H9 (cell line): ENCODE data around the gene KCNMA1. TPM values are rescaled to one million over a fixed set of nuclear protein-coding genes. Genes with fewer than 3 reads are reported as not detected.

Experiments used
- DNase-seq: peaks from one replicate; pipeline ENCODE4 v3.0.0-alpha.2; 2017
- H2AFZ ChIP-seq: one replicate; pipeline ENCODE4 v1.6.1; 2013; ENCODE audit warnings: mild to moderate bottlenecking, low read length, control low read depth, moderate library complexity
- H2AK5ac ChIP-seq: 2 replicates; pipeline ENCODE4 v1.6.1; 2013; ENCODE audit warnings: low read length, control low read depth, mixed read lengths; ENCODE audit not compliant: insufficient read length
- H2BK120ac ChIP-seq: one replicate; pipeline ENCODE4 v1.6.1; 2013; ENCODE audit warnings: low read depth, mild to moderate bottlenecking, low read length, control low read depth, inconsistent platforms; ENCODE audit not compliant: poor library complexity, severe bottlenecking
- H2BK12ac ChIP-seq: 2 replicates; pipeline ENCODE4 v1.6.1; 2013; ENCODE audit warnings: low read length, control low read depth, mixed read lengths, low read depth; ENCODE audit not compliant: insufficient read length
- H2BK15ac ChIP-seq: 2 replicates; pipeline ENCODE4 v1.6.1; 2013; ENCODE audit warnings: low read depth, low read length, control low read depth
- H2BK20ac ChIP-seq: one replicate; pipeline ENCODE4 v1.6.1; 2013; ENCODE audit warnings: low read depth, mild to moderate bottlenecking, low read length, control low read depth, inconsistent platforms; ENCODE audit not compliant: poor library complexity, severe bottlenecking
- H2BK5ac ChIP-seq: 2 replicates; pipeline ENCODE4 v1.6.1; 2013; ENCODE audit warnings: low read length, control low read depth, mixed read lengths; ENCODE audit not compliant: insufficient read length
- H3K14ac ChIP-seq: 2 replicates; pipeline ENCODE4 v1.6.1; 2013; ENCODE audit warnings: low read length, control low read depth; ENCODE audit not compliant: insufficient read depth
- H3K18ac ChIP-seq: 2 replicates; pipeline ENCODE4 v1.6.1; 2013; ENCODE audit warnings: low read depth, mild to moderate bottlenecking, mixed read lengths, low read length, control low read depth; ENCODE audit not compliant: insufficient read length
- H3K23ac ChIP-seq: 2 replicates; pipeline ENCODE4 v1.6.1; 2013; ENCODE audit warnings: low read length, control low read depth, mixed read lengths, low read depth; ENCODE audit not compliant: insufficient read length
- H3K23me2 ChIP-seq: 2 replicates; pipeline ENCODE4 v1.6.1; 2013; ENCODE audit warnings: low read depth, mild to moderate bottlenecking, mixed read lengths, low read length, control low read depth; ENCODE audit not compliant: insufficient read length, poor library complexity, severe bottlenecking
- H3K27ac ChIP-seq: 2 replicates; pipeline ENCODE4 v1.5.1; 2013; ENCODE audit warnings: low read length, control low read depth, mixed read lengths, low read depth; ENCODE audit not compliant: insufficient read length
- H3K27me3 ChIP-seq: 2 replicates; pipeline ENCODE4 v1.6.1; 2013; ENCODE audit warnings: low read length, control low read depth, inconsistent platforms; ENCODE audit not compliant: insufficient read depth
- H3K4ac ChIP-seq: 2 replicates; pipeline ENCODE4 v1.6.1; 2013; ENCODE audit warnings: low read depth, mild to moderate bottlenecking, control low read depth, inconsistent platforms, low read length, moderate library complexity
- H3K4me1 ChIP-seq: 2 replicates; pipeline ENCODE4 v1.6.1; 2013; ENCODE audit warnings: low read length, control low read depth, inconsistent platforms; ENCODE audit not compliant: insufficient read depth
- H3K4me2 ChIP-seq: 2 replicates; pipeline ENCODE4 v1.6.1; 2013; ENCODE audit warnings: low read length, control low read depth, mixed read lengths; ENCODE audit not compliant: insufficient read length, insufficient read depth
- H3K56ac ChIP-seq: 2 replicates; pipeline ENCODE4 v1.6.1; 2013; ENCODE audit warnings: low read depth, mild to moderate bottlenecking, mixed read lengths, low read length, control low read depth; ENCODE audit not compliant: insufficient read length
- H3K79me1 ChIP-seq: 2 replicates; pipeline ENCODE4 v1.6.1; 2013; ENCODE audit warnings: low read depth, mild to moderate bottlenecking, moderate library complexity, low read length, control low read depth, inconsistent platforms; ENCODE audit not compliant: insufficient read depth, poor library complexity, severe bottlenecking
- H3K79me2 ChIP-seq: 2 replicates; pipeline ENCODE4 v1.6.1; 2013; ENCODE audit warnings: low read length, control low read depth, inconsistent platforms; ENCODE audit not compliant: insufficient read depth
- H3K9ac ChIP-seq: 2 replicates; pipeline ENCODE4 v1.6.1; 2013; ENCODE audit warnings: low read length, control low read depth, mixed read lengths; ENCODE audit not compliant: insufficient read length; ENCODE audit errors: extremely low read depth
- H3K9me3 ChIP-seq: one replicate; pipeline ENCODE4 v1.6.1; 2013; ENCODE audit warnings: low read depth, low read length, inconsistent platforms; ENCODE audit not compliant: control insufficient read depth
- H3T11ph ChIP-seq: one replicate; pipeline ENCODE4 v1.6.1; 2013; ENCODE audit warnings: mild to moderate bottlenecking, low read length, control low read depth, inconsistent platforms
- H4K20me1 ChIP-seq: one replicate; pipeline ENCODE4 v1.6.1; 2013; ENCODE audit not compliant: control insufficient read depth, insufficient read length, insufficient read depth
- H4K5ac ChIP-seq: 2 replicates; pipeline ENCODE4 v1.6.1; 2013; ENCODE audit warnings: low read depth, mild to moderate bottlenecking, mixed read lengths, low read length, control low read depth; ENCODE audit not compliant: insufficient read length
- H4K8ac ChIP-seq: replicated peaks from 2 replicates; pipeline ENCODE4 v1.6.1; 2013; ENCODE audit warnings: low read length, control low read depth, mixed read lengths, low read depth; ENCODE audit not compliant: insufficient read length
- H4K91ac ChIP-seq: 2 replicates; pipeline ENCODE4 v1.6.1; 2013; ENCODE audit warnings: low read depth, mild to moderate bottlenecking, moderate library complexity, mixed read lengths, low read length, control low read depth; ENCODE audit not compliant: insufficient read length
- H3K27ac Mint-ChIP-seq, 3 experiments: 2 replicates in 2 of 3; 3 replicates in 1 of 3; pipeline ENCODE4 v1.8.0; 2020 to 2021; ENCODE audit warnings: mixed read lengths in 3 of 3, mild to moderate bottlenecking in 1 of 3, moderate library complexity in 1 of 3
- H3K27me3 Mint-ChIP-seq: 2 replicates; pipeline ENCODE4 v1.8.0; 2021; ENCODE audit warnings: low read depth, mild to moderate bottlenecking, moderate library complexity, mixed read lengths
- H3K36me3 Mint-ChIP-seq, 3 experiments: 2 replicates in 2 of 3; 3 replicates in 1 of 3; pipeline ENCODE4 v1.8.0; 2020 to 2021; ENCODE audit warnings: low read depth in 3 of 3, mixed read lengths in 3 of 3; ENCODE audit not compliant: insufficient read depth in 1 of 3
- H3K4me1 Mint-ChIP-seq, 2 experiments: 2 replicates each; pipeline ENCODE4 v1.8.0; 2020; ENCODE audit warnings: mixed read lengths in 2 of 2
- H3K4me3 Mint-ChIP-seq, 2 experiments: 2 replicates in 1 of 2; 3 replicates in 1 of 2; pipeline ENCODE4 v1.8.0; 2020 to 2021; ENCODE audit warnings: mild to moderate bottlenecking in 2 of 2, mixed read lengths in 2 of 2, moderate library complexity in 1 of 2
- H3K9me3 Mint-ChIP-seq, 2 experiments: 2 replicates in 1 of 2; 3 replicates in 1 of 2; pipeline ENCODE4 v1.8.0; 2020; ENCODE audit warnings: mild to moderate bottlenecking in 2 of 2, mixed read lengths in 2 of 2, moderate library complexity in 1 of 2
- WGBS: extraction: QIAGEN DNeasy Blood & Tissue Kit; methylation state at CpG from one replicate; pipeline ENCODE4 v1.1.7; 2013; ENCODE audit warnings: missing lambda C conversion rate, low lambda C conversion rate, mixed read lengths; ENCODE audit not compliant: insufficient read length; ENCODE audit errors: extremely low coverage; 5-methylcytosine and 5-hydroxymethylcytosine counted together
- total RNA-seq: library from RNA; stranded (reverse); gene quantifications from 2 replicates; pipeline ENCODE4 v1.2.1, GENCODE V29; 2021
- TF ChIP-seq, protein P1 (sequence below): fragments of 200-600 bp; sonication (generic); conservative IDR thresholded peaks from 3 replicates; pipeline ENCODE4 v1.8.0; 2021; ENCODE audit warnings: antibody characterized with exemption, mild to moderate bottlenecking

Gene KCNMA1
- total RNA-seq, 1 experiment from 2014 or later: 2.0 TPM

DNA sequence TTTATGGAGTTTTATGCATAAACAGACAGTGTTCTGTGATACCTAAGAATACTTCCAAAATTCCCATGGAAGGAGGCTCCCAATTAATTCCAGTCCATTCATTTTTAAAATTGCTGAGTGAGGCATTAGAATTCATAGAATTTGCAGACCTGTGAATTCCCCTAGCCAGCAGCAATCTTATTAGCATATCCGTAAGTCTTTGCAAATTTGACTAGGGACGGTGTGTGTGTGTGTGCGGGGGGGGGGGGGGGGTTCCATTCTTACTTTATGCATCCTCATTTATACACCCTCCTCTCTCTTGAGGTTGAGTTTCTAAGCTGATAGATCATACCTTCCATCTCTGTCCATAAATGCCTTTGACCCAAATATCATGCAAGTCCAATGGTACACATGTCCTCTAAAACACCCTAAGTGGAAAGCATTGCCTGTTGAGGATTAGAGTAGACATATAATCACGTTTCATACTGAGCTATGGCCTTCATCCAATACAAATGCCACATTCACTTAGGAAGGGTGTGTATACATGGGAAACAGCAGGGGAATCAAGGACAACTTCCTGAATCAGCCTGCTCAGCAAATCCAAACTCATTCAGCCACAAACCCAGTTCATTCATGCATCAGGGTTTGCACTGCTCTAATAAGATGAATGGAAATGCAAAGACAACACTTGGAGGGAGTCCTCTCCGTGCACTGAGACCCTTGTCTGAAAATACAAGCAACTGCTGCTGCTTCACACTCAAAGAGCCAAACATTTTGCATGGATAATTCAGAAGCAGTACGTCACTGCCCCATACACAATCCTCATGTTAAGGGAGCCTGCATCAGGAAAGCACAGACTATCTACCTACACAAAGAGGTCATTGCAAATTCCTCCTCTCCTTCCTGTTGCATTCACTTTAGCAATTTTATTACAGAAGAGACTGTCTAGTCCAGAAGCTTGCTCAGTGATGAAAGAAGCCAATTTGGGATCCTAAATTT is 350.8 kb downstream of the KCNMA1 start:
- no peaks in the 10 kb centered on the region for H3K79me1 ChIP-seq
- H3K14ac ChIP-seq: no peak overlapping the region
- no peak overlapping the region for H3K18ac ChIP-seq
- H3K23me2 ChIP-seq: no peaks in the 10 kb centered on the region
- no peak overlapping the region for H2AFZ ChIP-seq
- TF ChIP-seq, protein P1, sequence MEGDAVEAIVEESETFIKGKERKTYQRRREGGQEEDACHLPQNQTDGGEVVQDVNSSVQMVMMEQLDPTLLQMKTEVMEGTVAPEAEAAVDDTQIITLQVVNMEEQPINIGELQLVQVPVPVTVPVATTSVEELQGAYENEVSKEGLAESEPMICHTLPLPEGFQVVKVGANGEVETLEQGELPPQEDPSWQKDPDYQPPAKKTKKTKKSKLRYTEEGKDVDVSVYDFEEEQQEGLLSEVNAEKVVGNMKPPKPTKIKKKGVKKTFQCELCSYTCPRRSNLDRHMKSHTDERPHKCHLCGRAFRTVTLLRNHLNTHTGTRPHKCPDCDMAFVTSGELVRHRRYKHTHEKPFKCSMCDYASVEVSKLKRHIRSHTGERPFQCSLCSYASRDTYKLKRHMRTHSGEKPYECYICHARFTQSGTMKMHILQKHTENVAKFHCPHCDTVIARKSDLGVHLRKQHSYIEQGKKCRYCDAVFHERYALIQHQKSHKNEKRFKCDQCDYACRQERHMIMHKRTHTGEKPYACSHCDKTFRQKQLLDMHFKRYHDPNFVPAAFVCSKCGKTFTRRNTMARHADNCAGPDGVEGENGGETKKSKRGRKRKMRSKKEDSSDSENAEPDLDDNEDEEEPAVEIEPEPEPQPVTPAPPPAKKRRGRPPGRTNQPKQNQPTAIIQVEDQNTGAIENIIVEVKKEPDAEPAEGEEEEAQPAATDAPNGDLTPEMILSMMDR: no peak
- H3K4me1 ChIP-seq: peaks cover 7% of the 10 kb centered on the region
- no peaks in the 10 kb centered on the region for H4K20me1 ChIP-seq
- no peak overlapping the region for H2BK20ac ChIP-seq
- H2BK120ac ChIP-seq: no peak overlapping the region
- no peak overlapping the region for H4K5ac ChIP-seq
- Mint-ChIP-seq H3K36me3 (no peaks in the 10 kb centered on the region), H3K27ac (no peak overlapping the region), H3K27me3 (peaks cover 13% of the 10 kb centered on the region), H3K9me3 (no peaks in the 10 kb centered on the region), H3K4me3 (no peak overlapping the region), H3K4me1 (peaks cover 39 to 40% of the 10 kb centered on the region in 2 experiments)
- H2BK15ac ChIP-seq: no peak overlapping the region
- H3K56ac ChIP-seq: no peak overlapping the region
- no peak for DNase-seq
- no peak overlapping the region for H4K91ac ChIP-seq
- no peaks in the 10 kb centered on the region for H3K79me2 ChIP-seq
- H4K8ac ChIP-seq: no peak overlapping the region
- no peaks in the 10 kb centered on the region for H3K27me3 ChIP-seq
- no CpG with 5 or more reads among the region's 6 CpGs for WGBS
- H3K9ac ChIP-seq: no peak overlapping the region
- no peak overlapping the region for H2BK12ac ChIP-seq
- no peak overlapping the region for H3K4me2 ChIP-seq
- no peak overlapping the region for H3T11ph ChIP-seq
- no peak overlapping the region for H2AK5ac ChIP-seq
- H2BK5ac ChIP-seq: no peak overlapping the region
- H3K9me3 ChIP-seq: no peaks in the 10 kb centered on the region
- H3K23ac ChIP-seq: no peak overlapping the region
- no peak overlapping the region for H3K27ac ChIP-seq
- H3K4ac ChIP-seq: no peak overlapping the region
